A549 (cell line): ENCODE data around the gene MAG.

Experiments used
- BHLHE40 ChIP-seq: IDR thresholded peaks from 2 replicates; pipeline ENCODE4 v1.6.1; 2012; ENCODE audit warnings: low read depth, low read length, inconsistent platforms
- CHD4 ChIP-seq: fragments of 200-600 bp; sonication (generic); IDR thresholded peaks from 2 replicates; pipeline ENCODE4 v1.6.1; 2016; ENCODE audit warnings: antibody characterized with exemption, mild to moderate bottlenecking, borderline replicate concordance
- ELK1 ChIP-seq: fragments of 150-350 bp; IDR thresholded peaks from 2 replicates; pipeline ENCODE4 v1.6.1; 2014; ENCODE audit warnings: low read depth, mild to moderate bottlenecking, low read length
- PBX3 ChIP-seq: IDR thresholded peaks from 2 replicates; pipeline ENCODE4 v1.6.1; 2012
- POLR2A ChIP-seq: IDR thresholded peaks from 2 replicates; pipeline ENCODE4 v1.6.1; 2012; ENCODE audit warnings: mild to moderate bottlenecking, low read length
- TF ChIP-seq, protein P1 (sequence below): fragments of >200 bp; sonication (Bioruptor Twin); formaldehyde crosslinking; IDR thresholded peaks from 3 replicates; pipeline ENCODE4 v1.5.1; 2016

DNA sequence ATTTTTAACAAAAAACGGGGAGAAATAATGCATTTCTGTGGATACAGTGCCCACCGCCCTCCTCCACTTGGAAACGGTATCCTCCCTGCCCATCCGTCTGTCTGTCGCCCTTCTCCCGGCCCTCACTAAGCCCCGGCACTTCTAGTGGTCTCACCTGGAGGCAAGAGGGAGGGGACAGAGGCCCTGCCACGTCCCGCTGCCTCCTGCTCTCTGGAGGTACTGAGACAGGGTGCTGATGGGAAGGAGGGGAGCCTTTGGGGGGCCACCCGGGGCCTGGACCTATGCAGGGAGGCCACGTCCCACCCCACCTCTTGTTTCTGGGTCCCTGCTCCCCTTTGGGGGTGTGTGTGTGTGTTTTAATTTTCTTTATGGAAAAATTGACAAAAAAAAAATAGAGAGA, 12.6 kb upstream of the MAG start:
- TF ChIP-seq BHLHE40 (no peak), POLR2A (no peak; the same call in 1 of the 2 replicates), PBX3 (no peak), CHD4 (no peak), ELK1 (no peak)
- TF ChIP-seq, protein P1, sequence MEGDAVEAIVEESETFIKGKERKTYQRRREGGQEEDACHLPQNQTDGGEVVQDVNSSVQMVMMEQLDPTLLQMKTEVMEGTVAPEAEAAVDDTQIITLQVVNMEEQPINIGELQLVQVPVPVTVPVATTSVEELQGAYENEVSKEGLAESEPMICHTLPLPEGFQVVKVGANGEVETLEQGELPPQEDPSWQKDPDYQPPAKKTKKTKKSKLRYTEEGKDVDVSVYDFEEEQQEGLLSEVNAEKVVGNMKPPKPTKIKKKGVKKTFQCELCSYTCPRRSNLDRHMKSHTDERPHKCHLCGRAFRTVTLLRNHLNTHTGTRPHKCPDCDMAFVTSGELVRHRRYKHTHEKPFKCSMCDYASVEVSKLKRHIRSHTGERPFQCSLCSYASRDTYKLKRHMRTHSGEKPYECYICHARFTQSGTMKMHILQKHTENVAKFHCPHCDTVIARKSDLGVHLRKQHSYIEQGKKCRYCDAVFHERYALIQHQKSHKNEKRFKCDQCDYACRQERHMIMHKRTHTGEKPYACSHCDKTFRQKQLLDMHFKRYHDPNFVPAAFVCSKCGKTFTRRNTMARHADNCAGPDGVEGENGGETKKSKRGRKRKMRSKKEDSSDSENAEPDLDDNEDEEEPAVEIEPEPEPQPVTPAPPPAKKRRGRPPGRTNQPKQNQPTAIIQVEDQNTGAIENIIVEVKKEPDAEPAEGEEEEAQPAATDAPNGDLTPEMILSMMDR, result no peak
